Left lung (tissue), 10 donors: Measurements from ENCODE around the gene UBE3B. TPM values are rescaled to one million over a fixed set of nuclear protein-coding genes. Genes with fewer than 3 reads are reported as not detected.

Experiments
- ATAC-seq: fragments of 200-7000 bp; cut with Tn5 transposase; one replicate; pipeline ENCODE4 v1.9.1; 2020; ENCODE audit warnings: moderate library complexity
- DNase-seq, 4 donors: peaks; one replicate each; pipeline ENCODE4 v3.0.0-alpha.2; 2013 to 2020
- H3K27ac ChIP-seq, 2 donors: fragments of 200-600 bp; sonication (generic) in 1 of 2; one replicate each; pipeline versions ENCODE4 v1.5.0 to v1.8.0; 2020 to 2021
- H3K27me3 ChIP-seq, 2 donors: fragments of 200-600 bp; sonication (generic) in 1 of 2; one replicate each; pipeline versions ENCODE4 v1.5.0 to v1.8.0; 2020 to 2021
- H3K36me3 ChIP-seq, 2 donors: fragments of 200-600 bp; sonication (generic) in 1 of 2; one replicate each; pipeline versions ENCODE4 v1.5.0 to v1.8.0; 2020 to 2021
- H3K4me1 ChIP-seq, 2 donors: fragments of 200-600 bp; one replicate each; pipeline ENCODE4 v1.8.0; 2021
- H3K4me3 ChIP-seq, 2 donors: fragments of 200-600 bp; sonication (generic) in 1 of 2; one replicate each; pipeline versions ENCODE4 v1.5.0 to v1.8.0; 2020 to 2021; ENCODE audit warnings: mild to moderate bottlenecking in 1 of 2
- H3K9me3 ChIP-seq, 2 donors: fragments of 200-600 bp; sonication (generic) in 1 of 2; one replicate each; pipeline versions ENCODE4 v1.5.0 to v1.8.0; 2020 to 2021
- intact Hi-C, 2 donors: fragments of 100-400 bp; cut with DNase I; formaldehyde crosslinking; loops; one replicate each; pipeline versions ENCODE4 v1.11.2 to v1.14.2; 2022
- polyA plus RNA-seq, 6 donors: library from polyadenylated mRNA; unstranded; fragments of 120-200 nt; gene quantifications; one replicate each; pipeline ENCODE4 v1.2.1, GENCODE V29; 2013; ENCODE audit not compliant: insufficient read length in 6 of 6
- total RNA-seq, 2 donors: library from RNA; stranded (reverse); fragmentation: NEBNext Ultra II Directional; extraction: Animal tissue kit (Norgen Biotek cat#: 25700); gene quantifications; one replicate each; pipeline ENCODE4 v1.2.1, GENCODE V29; 2021
- TF ChIP-seq, protein P1 (sequence below), 2 donors: fragments of 200-600 bp; sonication (generic) in 1 of 2; IDR thresholded peaks; one replicate each; pipeline versions ENCODE4 v1.5.0 to v1.8.0; 2021; ENCODE audit warnings: antibody characterized with exemption in 2 of 2
- donor health status: DM: no; HTN: yes; CAD: no.
- donor health status: DM: no; HTN: no; CAD: no.

UBE3B gene
- total and polyA plus RNA-seq, 8 donors, result 30.5 to 42.5 (median 34.3) TPM

GRCh38 chr12:109485201-109485600, 7.8 kb downstream of the UBE3B start:
- H3K27ac ChIP-seq, result no peak overlapping the region
- no peak overlapping the region for H3K4me3 ChIP-seq
- H3K4me1 ChIP-seq, result no peaks in the 10 kb centered on the region
- peaks cover 0 to 77% of the 10 kb centered on the region in 2 donors for H3K36me3 ChIP-seq
- no peak for ATAC-seq
- DNase-seq, result no peak
- no peaks in the 10 kb centered on the region for H3K27me3 ChIP-seq
- intact Hi-C loops, result no loop called here
- TF ChIP-seq, protein P1, sequence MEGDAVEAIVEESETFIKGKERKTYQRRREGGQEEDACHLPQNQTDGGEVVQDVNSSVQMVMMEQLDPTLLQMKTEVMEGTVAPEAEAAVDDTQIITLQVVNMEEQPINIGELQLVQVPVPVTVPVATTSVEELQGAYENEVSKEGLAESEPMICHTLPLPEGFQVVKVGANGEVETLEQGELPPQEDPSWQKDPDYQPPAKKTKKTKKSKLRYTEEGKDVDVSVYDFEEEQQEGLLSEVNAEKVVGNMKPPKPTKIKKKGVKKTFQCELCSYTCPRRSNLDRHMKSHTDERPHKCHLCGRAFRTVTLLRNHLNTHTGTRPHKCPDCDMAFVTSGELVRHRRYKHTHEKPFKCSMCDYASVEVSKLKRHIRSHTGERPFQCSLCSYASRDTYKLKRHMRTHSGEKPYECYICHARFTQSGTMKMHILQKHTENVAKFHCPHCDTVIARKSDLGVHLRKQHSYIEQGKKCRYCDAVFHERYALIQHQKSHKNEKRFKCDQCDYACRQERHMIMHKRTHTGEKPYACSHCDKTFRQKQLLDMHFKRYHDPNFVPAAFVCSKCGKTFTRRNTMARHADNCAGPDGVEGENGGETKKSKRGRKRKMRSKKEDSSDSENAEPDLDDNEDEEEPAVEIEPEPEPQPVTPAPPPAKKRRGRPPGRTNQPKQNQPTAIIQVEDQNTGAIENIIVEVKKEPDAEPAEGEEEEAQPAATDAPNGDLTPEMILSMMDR (IDR thresholded peaks at IDR 0.05), result no peak
- no peaks in the 10 kb centered on the region for H3K9me3 ChIP-seq

- Histone ChIP-seq H3K4me1 (no peaks in the 10 kb centered on the region), H3K27ac (no peak overlapping the region), H3K36me3 (peaks cover 0 to 95% of the 10 kb centered on the region in 2 donors), H3K9me3 (no peaks in the 10 kb centered on the region), H3K27me3 (no peaks in the 10 kb centered on the region), H3K4me3 (no peak overlapping the region)
- intact Hi-C loops, result no loop called here
- no peak for ATAC-seq
- DNase-seq, result no peak
- TF ChIP-seq, protein P1 (IDR thresholded peaks at IDR 0.05), result no peak
Measured at GRCh38 chr12:109487181-109488050, 10.0 kb downstream of the UBE3B start.

GRCh38 chr12:109488051-109488665, 10.7 kb downstream of the UBE3B start:
- Histone ChIP-seq H3K9me3 (no peaks in the 10 kb centered on the region), H3K27me3 (no peaks in the 10 kb centered on the region), H3K27ac (no peak overlapping the region), H3K4me1 (no peaks in the 10 kb centered on the region), H3K36me3 (peaks cover 0 to 100% of the 10 kb centered on the region in 2 donors), H3K4me3 (no peak overlapping the region)
- DNase-seq (no peak), ATAC-seq (no peak)
- TF ChIP-seq, protein P1 (IDR thresholded peaks at IDR 0.05), result no peak
- intact Hi-C loops, result no loop called here

- Histone ChIP-seq H3K27ac (no peak overlapping the region), H3K36me3 (peaks cover 0 to 100% of the 10 kb centered on the region in 2 donors), H3K4me3 (no peak overlapping the region), H3K4me1 (no peaks in the 10 kb centered on the region), H3K9me3 (no peaks in the 10 kb centered on the region), H3K27me3 (no peaks in the 10 kb centered on the region)
- ATAC-seq (no peak), DNase-seq (no peak)
- intact Hi-C loops, result no loop called here
- TF ChIP-seq, protein P1 (IDR thresholded peaks at IDR 0.05), result no peak
Measured at GRCh38 chr12:109489016-109489954, 11.9 kb downstream of the UBE3B start.
